GM21529 (cell line): Measurements from ENCODE around the gene BECN2.

Experiments used
- ATAC-seq: cut with Tn5 transposase; IDR thresholded peaks from one replicate; pipeline ENCODE4 v1.9.1; 2021; ENCODE audit not compliant: unreplicated experiment

The BECN2 gene, protein sequence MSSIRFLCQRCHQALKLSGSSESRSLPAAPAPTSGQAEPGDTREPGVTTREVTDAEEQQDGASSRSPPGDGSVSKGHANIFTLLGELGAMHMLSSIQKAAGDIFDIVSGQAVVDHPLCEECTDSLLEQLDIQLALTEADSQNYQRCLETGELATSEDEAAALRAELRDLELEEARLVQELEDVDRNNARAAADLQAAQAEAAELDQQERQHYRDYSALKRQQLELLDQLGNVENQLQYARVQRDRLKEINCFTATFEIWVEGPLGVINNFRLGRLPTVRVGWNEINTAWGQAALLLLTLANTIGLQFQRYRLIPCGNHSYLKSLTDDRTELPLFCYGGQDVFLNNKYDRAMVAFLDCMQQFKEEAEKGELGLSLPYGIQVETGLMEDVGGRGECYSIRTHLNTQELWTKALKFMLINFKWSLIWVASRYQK

DNA sequence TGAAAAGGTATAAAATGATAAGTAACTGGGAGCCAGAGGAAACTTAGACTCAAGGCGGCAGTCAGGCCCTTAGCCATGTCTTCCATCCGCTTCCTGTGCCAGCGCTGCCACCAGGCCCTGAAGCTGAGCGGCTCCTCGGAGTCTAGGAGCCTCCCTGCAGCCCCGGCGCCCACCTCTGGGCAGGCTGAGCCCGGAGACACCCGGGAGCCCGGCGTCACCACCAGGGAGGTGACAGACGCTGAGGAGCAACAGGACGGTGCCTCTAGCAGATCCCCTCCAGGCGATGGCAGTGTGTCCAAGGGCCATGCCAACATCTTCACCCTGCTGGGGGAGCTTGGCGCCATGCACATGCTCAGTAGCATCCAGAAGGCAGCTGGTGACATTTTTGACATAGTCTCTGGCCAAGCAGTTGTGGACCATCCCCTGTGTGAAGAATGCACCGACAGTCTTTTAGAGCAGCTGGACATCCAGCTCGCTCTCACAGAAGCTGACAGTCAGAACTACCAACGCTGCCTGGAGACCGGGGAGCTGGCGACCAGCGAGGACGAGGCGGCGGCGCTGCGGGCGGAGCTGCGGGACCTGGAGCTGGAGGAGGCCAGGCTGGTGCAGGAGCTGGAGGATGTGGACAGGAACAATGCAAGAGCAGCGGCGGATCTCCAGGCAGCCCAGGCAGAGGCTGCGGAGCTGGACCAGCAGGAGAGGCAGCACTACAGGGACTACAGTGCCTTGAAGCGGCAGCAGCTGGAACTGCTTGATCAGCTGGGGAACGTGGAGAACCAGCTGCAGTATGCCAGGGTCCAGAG, at the start of gene BECN2:
Gene BECN2 (plus strand): TSS at position 76 of the 803 bp plus-strand sequence. CDS start 0 bp downstream, at position 76.
- ATAC-seq: no peak

DNA sequence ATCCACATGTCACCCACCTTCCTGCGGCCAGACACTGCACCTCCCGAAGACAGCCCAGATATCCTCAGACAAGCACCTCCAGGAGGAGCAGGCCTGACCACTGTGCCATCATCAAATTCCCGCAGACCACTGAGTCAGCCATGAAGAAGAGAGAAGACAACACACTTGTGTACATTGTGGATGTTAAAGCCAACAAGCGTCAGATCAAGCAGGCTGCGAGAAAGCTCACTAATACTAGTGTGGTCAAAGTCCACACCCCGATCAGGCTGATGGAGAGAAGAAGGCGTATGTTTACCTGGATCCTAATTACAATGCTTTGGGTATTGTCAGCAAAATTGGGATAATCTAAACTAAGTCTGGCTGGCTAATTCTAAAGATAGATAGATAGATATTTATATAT, 41.4 kb upstream of the BECN2 start:
- ATAC-seq: no peak

DNA sequence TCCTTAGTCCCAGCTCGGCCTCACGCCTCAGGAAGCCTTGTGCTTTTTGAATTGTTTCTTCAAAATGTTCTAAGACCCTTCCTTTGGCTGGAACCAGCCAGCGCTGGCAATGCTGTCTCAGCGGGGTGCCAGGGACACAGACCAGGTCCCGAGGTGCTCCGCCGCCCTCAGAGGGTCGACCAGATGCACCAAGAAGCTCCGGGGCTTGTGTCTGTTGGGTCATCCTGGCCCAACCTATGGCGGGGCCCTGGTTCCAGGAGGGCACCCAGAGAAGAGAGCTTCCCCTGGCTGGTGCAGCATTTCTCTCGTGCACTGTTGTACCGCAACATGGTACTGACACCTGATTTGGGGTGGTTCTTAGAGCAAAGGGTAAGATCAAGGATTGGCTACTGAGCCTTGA, 40.1 kb upstream of the BECN2 start:
- ATAC-seq: no peak

DNA sequence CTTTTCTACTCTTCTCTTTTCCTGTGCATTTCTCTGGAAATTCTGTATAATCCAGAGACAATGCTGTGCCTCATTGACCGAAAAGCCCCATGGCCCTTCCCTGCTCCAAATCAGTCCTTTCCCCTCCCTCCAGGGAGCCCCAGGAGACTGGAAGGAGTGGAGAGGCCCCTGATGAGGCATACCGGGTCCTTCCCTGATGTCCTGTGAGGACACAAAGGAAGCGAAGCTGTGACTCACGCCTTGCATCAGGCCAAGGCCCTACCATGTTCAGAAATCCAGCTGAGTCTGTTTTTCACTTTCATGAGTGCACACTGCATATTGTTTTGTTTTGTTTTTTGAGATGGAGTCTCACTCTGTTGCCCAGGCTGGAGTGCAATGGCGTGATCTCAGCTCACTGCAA, 38.7 kb upstream of the BECN2 start:
- ATAC-seq: no peak

DNA sequence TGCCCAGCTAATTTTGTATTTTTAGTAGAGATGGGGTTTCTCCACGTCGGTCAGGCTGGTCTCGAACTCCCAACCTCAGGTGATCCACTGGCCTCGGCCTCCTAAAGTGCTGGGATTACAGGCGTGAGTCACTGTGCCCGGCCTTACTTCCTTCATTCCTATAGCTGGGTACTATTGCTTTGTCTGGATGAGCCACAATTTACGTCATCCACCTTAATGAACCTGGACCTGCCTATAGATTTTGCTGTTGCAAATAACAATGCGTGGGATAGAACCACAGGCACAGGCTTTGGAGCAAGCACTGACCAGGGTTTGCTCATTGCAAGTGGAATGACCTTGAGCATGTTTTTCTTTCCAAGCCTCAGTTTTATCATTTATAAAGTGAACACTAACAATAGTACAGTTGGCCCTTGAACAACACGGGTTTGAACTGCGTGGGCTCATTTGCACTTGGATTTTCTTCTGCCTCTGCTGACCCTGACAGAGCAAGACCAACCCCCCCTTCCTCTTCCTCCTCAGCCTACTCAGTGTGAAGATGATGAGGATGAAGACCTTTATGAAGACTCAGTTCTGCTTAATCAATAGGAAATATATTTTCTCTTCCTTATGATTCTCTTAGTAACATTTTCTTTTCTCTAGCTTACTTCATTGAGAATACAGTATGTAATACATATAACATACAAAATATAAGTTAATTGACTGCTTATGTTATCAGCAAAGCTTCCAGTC, 33.3 kb upstream of the BECN2 start:
- no peak for ATAC-seq

DNA sequence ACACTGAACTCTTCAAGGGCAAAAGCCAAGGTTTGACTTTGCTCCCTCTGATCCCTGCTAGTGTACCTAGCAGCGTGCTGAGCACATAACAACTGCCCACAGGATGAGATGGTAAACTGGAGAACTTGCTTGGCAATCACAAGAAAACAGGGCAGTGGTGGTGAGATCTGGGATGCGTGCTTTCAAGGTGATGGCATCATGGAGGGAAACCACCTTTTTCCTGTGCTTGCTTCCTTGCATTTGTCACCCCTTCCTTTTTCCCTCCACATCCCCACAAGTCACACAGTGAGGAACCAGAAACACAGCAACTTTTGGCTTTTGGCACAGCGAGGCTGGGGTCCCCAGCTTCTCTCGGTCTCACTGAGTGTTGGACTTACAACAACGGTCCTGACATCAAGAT, 31.4 kb upstream of the BECN2 start:
- ATAC-seq: no peak

DNA sequence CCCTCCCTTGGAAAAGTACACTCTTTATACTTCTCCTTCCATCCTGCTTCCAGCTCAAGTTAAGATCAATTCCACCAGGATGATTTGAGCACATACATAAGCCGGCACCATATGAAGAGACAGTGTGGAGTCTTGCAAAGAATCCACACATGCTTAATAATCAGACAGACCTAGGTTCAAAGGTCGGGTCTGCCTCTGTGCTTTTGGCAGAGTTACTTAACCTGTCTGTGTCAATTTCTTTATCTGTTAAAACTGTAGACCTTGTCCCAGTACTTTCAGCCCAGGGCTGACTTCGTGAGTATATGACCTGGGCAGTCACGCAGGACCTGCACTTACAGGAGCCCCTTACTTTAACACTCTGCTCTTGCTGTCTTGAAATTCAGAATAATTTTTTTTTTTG, 30.2 kb upstream of the BECN2 start:
- no peak for ATAC-seq

DNA sequence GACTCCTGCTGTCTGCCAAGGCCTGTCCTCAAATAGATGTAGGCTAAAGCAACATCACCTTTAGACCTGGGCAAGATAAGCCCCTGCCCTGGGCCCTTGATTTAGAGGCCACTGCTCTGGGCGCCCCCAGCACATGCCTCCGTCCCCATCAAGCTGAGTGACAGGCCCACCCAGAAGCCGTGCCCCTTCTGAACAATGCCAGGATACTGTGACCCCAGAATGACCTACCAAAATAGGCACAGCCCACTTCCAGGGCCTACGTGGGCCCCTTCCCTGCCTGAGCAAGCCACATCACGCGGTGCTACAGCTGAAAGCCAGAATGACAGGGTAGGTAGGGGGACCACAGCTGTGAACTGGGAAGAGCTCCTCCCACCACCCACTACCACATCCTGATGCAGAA, 24.7 kb upstream of the BECN2 start:
- no peak for ATAC-seq

DNA sequence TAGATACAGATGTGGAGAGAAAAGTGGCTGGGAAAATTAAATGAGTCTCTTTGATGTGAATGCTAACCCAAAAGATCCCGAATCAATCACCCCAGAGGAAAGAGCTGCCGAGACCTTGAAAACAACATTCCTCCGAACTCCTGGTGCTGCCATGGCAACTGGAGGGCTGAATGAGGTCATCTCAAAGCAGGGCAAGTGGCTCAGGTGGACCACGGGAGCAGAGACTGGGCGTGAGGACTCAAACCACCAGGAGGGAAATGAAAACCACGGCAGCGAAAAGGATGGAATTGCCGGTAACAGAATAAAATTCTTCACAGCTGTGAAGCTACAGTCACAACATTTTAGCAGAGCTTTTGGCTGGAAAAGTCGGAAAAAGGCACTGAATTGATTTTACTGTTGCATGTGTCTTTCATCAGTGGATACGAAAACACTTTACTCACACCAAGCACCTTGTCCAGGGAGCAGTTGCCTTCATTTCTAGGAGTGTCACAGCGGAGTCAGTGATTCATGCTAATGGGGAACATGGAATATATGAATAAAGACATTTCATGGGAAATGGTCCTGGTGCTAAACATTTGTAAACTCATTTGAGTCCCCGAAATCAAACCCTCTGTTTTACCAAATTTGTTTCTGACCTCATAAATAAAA, 23.2 kb upstream of the BECN2 start:
- ATAC-seq: no peak

DNA sequence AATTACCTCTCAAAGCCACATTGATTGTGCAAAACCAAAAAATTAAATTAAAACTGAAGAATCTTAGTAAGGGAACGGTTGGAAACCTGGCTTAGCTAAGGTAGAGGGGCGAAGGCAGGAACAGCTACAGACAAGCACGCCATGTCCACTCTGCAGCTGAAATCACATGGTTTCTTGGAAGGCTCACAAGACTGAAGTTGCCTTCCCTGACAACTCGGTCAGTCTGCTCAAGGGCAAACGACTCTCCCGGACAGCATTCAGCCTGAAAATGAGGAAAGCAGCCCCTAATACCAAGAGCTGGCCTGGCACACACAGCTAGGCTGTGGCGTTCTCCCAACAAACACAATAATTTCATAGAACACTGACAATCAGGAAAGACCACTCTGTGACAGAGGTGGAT, 22.7 kb upstream of the BECN2 start:
- no peak for ATAC-seq

DNA sequence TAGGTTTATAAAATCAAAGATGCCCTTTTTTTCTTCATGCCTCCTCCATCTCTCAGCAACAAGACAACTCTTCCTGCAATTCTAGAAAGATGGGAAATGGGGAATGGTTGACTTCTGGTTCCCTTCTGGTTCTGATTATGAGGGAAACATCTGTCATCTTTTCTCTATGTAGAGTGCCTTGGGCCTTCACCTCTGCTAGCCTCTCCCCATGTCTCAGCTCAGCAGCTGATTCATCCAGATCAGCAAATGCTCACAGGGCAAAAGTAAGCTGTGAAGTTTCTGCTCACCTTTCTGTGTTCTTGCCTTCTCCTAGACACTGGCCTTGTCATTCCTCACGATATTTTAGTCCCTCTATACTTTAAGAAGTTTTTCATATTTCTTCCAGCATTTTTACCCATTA, 17.8 kb upstream of the BECN2 start:
- ATAC-seq: no peak

DNA sequence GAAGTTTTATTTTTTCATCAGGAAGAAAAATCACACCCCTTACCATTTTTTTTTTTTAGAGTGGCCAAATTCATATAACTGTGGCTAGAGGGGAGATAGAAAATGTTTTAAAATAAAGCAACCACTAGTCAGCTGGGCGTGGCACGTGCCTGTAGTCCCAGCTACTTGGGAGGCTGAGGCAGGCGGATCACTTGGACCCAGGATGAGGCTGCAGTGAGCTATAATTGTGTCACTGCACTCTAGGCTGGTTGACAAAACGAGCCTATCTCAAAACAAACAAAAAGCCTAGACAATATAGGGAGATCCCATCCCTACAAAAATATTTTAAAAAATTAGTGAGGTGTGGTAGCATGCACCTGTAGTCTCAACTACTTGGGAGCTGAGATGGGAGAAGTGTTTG, 14.8 kb upstream of the BECN2 start:
- no peak for ATAC-seq

DNA sequence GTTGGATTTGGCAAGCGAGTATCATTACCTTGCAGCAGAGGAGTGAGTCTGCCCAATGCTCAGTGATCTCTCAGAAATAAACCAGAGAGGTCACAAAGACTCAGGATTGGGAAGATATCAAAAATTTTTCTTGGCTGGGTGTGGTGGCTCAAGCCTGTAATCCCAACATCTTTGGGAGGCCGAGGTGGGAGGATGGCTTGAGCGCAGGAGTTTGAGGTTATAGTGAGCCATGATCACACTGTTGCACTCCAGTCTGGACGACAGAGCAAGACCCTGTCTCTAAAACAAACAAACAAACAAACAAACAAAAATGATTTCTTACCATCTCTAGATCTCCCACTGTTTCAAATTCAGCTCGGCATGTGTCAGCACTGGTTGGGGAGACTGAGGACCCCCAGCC, 13.3 kb upstream of the BECN2 start:
- ATAC-seq: no peak

DNA sequence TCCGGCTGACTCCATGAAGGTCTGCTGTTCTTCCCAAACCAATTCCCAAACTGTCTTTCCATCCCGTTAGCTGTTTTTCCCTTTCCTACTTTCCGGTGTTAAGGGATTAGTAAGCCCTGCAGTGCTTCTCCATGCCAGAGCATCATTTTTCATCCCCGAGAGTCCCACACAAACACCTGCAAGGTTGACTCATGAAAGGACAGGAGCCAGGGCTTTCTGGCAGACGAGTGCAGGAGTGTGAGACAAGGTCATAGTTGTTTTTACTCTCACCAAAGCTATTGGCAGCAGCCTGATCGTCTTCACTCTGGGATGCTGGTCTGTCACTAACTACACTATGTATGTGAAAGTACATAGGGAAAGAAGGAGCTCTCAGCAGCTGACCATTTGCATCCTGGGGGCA, 10.2 kb upstream of the BECN2 start:
- no peak for ATAC-seq

DNA sequence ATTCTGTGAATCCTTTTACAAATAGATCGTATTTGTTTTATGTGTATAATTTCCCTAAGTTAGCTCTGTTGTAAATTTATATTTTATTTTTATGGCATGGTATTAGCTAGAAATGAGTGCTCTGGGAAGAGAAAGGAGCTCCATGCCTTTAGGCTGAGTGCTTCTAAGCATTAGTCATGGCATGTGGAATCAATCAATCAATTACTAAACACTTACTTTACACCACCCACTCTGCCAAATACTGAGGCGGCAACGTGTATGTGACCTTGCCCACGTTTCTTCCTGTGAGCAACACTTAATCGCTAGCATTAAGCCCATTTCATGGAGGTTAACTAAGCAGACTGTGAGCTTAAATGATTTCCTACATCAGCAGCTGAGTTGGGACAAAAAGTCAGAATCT, 7.2 kb upstream of the BECN2 start:
- no peak for ATAC-seq

DNA sequence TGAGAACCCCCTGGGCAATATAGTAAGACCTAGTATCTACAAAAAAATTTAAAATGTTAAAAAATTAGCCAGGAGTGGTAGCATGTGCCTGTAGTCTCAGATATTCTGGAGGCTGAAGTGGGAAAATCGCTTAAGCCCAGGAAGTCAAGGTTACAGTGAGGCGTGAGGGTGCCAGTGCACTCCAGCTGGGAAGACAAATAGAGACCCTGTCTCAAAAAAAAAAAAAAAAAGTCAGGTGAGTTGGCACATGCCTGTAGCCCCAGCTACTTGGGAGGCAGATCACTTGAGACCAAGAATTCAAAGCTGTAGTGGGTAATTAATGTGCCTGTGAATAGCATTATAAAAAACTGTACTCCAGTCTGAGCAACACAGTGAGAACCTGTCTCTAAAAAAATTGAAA, 4.6 kb downstream of the BECN2 start:
- no peak for ATAC-seq

DNA sequence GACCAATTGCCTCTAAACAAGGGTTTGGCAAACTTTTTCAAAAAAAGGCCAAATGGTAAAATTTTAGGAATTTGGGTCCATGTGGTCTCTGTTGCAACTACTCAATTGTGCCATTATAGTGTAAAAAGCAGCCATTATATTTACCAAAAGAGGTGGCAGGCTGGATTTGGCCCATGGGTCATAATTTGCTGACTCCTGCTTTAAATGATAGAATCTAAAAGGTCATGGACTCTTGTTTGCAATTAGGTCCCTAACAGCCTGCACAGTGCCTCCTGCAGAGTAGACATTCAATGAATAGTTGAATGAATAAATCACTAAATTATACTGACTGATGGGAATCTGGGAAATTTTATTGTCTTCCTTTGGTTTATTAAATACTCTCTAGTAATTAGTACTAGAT, 6.2 kb downstream of the BECN2 start:
- no peak for ATAC-seq

DNA sequence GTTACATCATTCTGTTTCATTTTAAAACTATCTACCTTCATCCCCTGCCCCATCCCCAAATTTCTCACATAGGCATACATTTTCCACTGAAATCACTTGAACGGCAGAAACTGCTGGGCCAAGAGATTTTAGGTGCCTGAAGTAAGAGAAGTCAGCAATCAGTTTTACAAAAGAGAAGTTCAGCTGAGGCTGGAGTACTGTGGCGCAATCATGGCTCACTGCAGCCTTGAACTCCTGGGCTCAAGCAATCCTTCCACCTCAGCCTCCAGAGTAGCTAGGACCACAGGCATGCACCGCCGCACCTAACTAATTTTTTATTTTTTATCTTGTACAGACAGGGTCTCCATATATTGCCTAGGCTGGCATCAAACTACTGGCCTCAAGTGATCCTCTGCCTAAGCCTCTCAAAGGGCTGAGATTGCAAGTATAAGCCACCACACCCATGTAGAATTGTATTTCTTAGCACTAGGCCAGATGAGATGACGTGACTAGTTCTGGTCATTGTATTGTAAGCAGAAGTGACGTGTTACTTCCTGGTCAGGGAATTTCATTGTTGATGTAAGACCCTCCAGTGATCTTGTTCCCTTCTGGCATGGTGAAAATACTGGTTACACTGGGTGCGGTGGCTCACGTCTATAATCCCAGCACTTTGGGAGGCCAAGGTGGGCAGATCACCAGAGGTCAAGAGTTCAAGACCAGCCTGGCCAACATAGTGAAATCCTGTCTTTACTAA, 7.1 kb downstream of the BECN2 start:
- no peak for ATAC-seq

DNA sequence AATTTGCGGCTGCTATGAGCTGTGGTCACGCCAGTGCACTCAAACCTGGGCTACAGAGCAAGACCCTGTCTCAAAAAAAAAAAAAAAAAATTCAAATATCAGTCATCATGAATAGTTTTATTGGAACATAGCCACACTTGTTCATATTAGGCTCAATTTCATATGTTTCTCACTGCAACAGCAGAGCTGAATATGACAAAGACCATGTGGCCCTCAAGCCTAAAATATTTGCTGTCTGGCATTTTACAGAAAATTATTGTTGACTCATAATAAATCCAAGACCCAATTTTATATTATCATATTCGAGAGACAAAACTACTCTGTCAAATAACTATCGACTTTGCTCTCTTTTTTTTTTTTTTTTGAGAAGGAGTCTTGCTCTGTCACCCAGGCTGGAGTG, 11.0 kb downstream of the BECN2 start:
- no peak for ATAC-seq

DNA sequence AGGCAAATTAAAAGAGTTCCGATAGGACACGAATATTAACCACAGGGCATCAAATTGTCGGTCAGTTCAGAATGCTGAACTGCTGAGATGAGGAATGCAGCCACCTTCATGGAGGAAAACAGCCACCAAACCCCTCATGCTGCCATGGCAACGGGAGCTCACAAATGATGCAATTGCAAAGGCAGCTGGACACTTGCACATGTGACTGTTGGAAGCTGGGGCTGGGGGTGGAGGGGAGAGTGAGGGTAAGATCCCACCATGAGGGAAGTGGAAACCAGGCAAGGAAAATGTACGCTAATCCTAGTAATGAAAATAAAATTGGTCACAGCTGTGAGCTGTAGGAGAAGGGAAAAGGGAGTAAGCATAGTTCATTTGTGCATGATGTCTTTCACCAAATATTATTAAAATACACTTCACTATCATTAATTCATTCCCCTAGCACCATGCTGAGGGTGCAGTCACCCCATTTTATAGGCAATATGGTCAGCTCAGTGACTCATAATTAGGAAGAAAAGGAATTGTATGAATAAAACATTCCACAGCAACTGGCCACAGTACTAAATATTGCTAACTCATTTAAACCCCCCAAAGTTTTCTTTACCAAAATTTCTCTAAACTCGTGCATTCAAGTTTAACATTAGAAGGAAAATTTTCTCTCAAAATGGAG, 15.3 kb downstream of the BECN2 start:
- ATAC-seq: no peak
